ENCODE results near the gene GPATCH8.

The GPATCH8 gene

DNA sequence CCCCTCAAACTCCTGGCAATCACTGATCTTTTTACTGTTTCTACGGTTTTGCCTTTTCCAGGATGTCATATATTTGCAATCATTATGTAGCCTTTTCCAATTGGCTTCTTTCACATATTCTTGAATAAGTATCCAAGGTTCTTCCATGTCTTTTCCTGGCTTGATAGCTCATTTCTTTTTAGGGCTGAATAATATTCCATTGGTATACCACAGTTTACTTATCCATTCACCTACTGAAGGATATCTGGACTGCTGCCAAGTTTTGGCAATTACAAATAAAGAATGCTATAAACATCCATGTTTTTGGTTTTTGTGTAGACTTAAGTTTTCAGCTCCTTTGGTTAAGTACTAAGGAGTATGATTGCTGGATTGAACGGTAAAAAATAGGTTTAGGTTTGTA is 16.0 kb downstream of the GPATCH8 start:
- no peak overlapping the region for H3K4me3 ChIP-seq (ENCODE audit: low read depth, low read length)
- H3K27ac ChIP-seq (ENCODE audit: extremely low read depth, low read depth, low read length), result no peak overlapping the region
- H3K9me3 ChIP-seq (ENCODE audit: control insufficient read depth, insufficient read depth, low read depth, low read length), result no peaks in the 10 kb centered on the region
- TF ChIP-seq MZF1 (tag by site-specific recombination; IDR thresholded peaks at IDR 0.05; ENCODE audit: borderline replicate concordance) (peak; percentile 18; the same call in 1 of the 2 replicates), ZNF146 (tag by site-specific recombination; IDR thresholded peaks at IDR 0.05) (peak; percentile 96), ZNF600 (tag by site-specific recombination; IDR thresholded peaks at IDR 0.05) (no peak), ZSCAN30 (tag by site-specific recombination; IDR thresholded peaks at IDR 0.05) (0 out of 2 replicates have a peak, but pooled peaks have one; percentile 22), MYNN (tag by site-specific recombination; IDR thresholded peaks at IDR 0.05; ENCODE audit: borderline replicate concordance) (no peak)
- TF ChIP-seq, protein P1, sequence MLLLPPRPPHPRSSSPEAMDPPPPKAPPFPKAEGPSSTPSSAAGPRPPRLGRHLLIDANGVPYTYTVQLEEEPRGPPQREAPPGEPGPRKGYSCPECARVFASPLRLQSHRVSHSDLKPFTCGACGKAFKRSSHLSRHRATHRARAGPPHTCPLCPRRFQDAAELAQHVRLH (tag by site-specific recombination; IDR thresholded peaks at IDR 0.05), result 0 out of 2 replicates have a peak, but pooled peaks have one; percentile 29
- TF ChIP-seq, protein P2, sequence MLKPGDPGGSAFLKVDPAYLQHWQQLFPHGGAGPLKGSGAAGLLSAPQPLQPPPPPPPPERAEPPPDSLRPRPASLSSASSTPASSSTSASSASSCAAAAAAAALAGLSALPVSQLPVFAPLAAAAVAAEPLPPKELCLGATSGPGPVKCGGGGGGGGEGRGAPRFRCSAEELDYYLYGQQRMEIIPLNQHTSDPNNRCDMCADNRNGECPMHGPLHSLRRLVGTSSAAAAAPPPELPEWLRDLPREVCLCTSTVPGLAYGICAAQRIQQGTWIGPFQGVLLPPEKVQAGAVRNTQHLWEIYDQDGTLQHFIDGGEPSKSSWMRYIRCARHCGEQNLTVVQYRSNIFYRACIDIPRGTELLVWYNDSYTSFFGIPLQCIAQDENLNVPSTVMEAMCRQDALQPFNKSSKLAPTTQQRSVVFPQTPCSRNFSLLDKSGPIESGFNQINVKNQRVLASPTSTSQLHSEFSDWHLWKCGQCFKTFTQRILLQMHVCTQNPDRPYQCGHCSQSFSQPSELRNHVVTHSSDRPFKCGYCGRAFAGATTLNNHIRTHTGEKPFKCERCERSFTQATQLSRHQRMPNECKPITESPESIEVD (tag by site-specific recombination; IDR thresholded peaks at IDR 0.05), result peak; percentile 26; the same call in 1 of the 2 replicates
- H3K4me1 ChIP-seq (ENCODE audit: control insufficient read depth, insufficient read depth, low read length), result no peaks in the 10 kb centered on the region
- peaks cover 11 to 20% of the 10 kb centered on the region in 2 experiments; a peak in 2 of 3 replicates for H3K36me3 ChIP-seq (ENCODE audit: control insufficient read depth in 2 of 2, insufficient read depth in 1 of 2, low read length in 2 of 2)
- ChIA-PET CTCF (interaction anchor here (0.6 to 0.7 kb wide), 3 partner anchors 84 to 346 kb away, joined by 3 to 5 read pairs (median 3); no protein-coding TSS in a partner anchor), POLR2A (no interaction called here)

DNA sequence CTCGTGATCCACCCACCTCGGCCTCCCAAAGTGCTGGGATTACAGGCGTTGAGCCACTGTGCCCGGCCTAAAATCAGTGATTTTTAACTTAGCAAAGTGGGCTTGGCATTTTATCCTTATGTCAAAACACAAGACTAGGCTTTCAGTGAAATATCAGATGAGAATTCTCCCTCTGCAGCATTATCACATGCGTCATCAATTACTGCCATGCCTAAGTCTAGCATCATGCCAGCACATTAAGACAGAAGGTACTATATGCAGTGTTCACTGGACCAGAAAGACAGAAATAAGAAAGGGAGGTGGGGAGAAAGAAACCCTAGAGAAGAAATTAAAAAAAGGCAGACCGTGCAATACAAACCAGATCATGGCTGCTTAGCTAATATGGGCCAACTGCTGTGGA is 29.8 kb downstream of the GPATCH8 start:
- Histone ChIP-seq H3K27ac (ENCODE audit: extremely low read depth, low read depth, low read length) (no peak overlapping the region), H3K36me3 (ENCODE audit: control insufficient read depth in 2 of 2, insufficient read depth in 1 of 2, low read length in 2 of 2) (peaks cover 7% of the 10 kb centered on the region in 2 experiments), H3K4me3 (ENCODE audit: low read depth, low read length) (no peak overlapping the region), H3K9me3 (ENCODE audit: control insufficient read depth, insufficient read depth, low read depth, low read length) (no peaks in the 10 kb centered on the region), H3K4me1 (ENCODE audit: control insufficient read depth, insufficient read depth, low read length) (peaks cover 5% of the 10 kb centered on the region)
- CTCF ChIA-PET, result interaction anchor here (0.6 kb wide), 2 partner anchors 13 to 16 kb away, joined by 3 read pairs; no protein-coding TSS in a partner anchor
- POLR2A ChIA-PET, result interaction anchor here (1.3 kb wide), 1 partner anchor 12 kb away, joined by 3 read pairs; no protein-coding TSS in a partner anchor
- no peak for TF ChIP-seq GLI4 (tag by site-specific recombination; IDR thresholded peaks at IDR 0.05)
- TF ChIP-seq, protein P3, sequence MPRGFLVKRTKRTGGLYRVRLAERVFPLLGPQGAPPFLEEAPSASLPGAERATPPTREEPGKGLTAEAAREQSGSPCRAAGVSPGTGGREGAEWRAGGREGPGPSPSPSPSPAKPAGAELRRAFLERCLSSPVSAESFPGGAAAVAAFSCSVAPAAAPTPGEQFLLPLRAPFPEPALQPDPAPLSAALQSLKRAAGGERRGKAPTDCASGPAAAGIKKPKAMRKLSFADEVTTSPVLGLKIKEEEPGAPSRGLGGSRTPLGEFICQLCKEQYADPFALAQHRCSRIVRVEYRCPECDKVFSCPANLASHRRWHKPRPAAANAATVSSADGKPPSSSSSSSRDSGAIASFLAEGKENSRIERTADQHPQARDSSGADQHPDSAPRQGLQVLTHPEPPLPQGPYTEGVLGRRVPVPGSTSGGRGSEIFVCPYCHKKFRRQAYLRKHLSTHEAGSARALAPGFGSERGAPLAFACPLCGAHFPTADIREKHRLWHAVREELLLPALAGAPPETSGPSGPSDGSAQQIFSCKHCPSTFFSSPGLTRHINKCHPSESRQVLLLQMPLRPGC (tag by site-specific recombination; IDR thresholded peaks at IDR 0.05), result 0 out of 2 replicates have a peak, but pooled peaks have one; percentile 20

DNA sequence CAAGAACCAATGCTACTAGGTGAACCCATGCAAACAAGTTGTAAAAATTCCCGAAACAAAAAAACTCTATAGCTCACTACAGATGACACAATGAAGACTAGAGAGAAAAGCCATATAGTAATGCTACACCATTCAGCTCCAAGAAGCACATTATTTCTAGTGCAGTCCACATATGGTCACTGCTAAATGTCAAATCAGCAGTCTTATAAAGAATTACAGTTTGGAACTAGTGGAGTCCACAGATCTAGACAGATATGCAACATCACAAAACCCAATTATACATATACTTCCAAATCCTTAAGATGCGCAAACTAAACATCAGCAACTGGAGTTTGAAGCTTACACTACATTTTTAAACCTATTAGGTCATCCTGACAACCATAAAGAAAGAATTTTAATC is 33.5 kb downstream of the GPATCH8 start:
- no peak overlapping the region for H3K27ac ChIP-seq (ENCODE audit: extremely low read depth, low read depth, low read length)

DNA sequence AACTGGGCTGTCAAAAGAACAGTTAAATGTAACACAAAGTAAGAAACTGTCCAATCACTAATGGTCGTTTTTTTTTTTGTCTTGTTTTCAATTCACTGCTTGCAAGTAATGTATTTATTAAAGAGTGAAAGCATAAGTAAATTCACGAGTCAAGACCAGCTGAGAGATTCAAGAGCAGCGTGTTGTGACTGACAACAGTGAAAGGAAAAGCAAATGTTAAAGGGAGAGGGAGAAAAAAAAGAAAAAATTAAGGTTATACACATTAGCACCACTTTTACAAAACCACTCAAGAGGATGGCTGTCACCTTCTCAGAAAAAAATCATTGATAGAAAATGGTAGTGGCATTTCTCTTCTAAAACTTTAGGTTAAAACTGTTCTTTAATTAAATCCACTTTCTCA is 36.1 kb downstream of the GPATCH8 start:
- H3K4me3 ChIP-seq (ENCODE audit: low read depth, low read length), result no peak overlapping the region
- TF ChIP-seq, protein P2 (tag by site-specific recombination; IDR thresholded peaks at IDR 0.05), result peak; percentile 64
- no peak for TF ChIP-seq HOXC10 (CRISPR knock-in tag; IDR thresholded peaks at IDR 0.05)
- peak; percentile 34; the same call in 1 of the 2 replicates for TF ChIP-seq FEZF1 (tag by site-specific recombination; IDR thresholded peaks at IDR 0.05)
- peak; percentile 96 for TF ChIP-seq PRDM1 (tag by site-specific recombination; IDR thresholded peaks at IDR 0.05)
- peaks cover 8 to 13% of the 10 kb centered on the region in 2 experiments for H3K36me3 ChIP-seq (ENCODE audit: control insufficient read depth in 2 of 2, insufficient read depth in 1 of 2, low read length in 2 of 2)
- CTCF ChIA-PET, result interaction anchor here (1.0 kb wide), 1 partner anchor 257 kb away, joined by 3 read pairs; no protein-coding TSS in a partner anchor
- H3K4me1 ChIP-seq (ENCODE audit: control insufficient read depth, insufficient read depth, low read length), result peaks cover 29% of the 10 kb centered on the region
- POLR2A ChIA-PET, result no interaction called here
- no peaks in the 10 kb centered on the region for H3K9me3 ChIP-seq (ENCODE audit: control insufficient read depth, insufficient read depth, low read depth, low read length)
- H3K27ac ChIP-seq (ENCODE audit: extremely low read depth, low read depth, low read length), result no peak overlapping the region

More for the DNA sequence above, 33.5 kb downstream of the GPATCH8 start:
- Histone ChIP-seq H3K4me3 (ENCODE audit: low read depth, low read length) (no peak overlapping the region), H3K9me3 (ENCODE audit: control insufficient read depth, insufficient read depth, low read depth, low read length) (no peaks in the 10 kb centered on the region), H3K36me3 (ENCODE audit: control insufficient read depth in 2 of 2, insufficient read depth in 1 of 2, low read length in 2 of 2) (peaks cover 7 to 10% of the 10 kb centered on the region in 2 experiments), H3K4me1 (ENCODE audit: control insufficient read depth, insufficient read depth, low read length) (peaks cover 29% of the 10 kb centered on the region)
- ChIA-PET POLR2A (interaction anchor here (1.1 to 1.4 kb wide), 2 partner anchors 16 to 34 kb away, joined by 4 read pairs; no protein-coding TSS in a partner anchor), CTCF (interaction anchor here (0.7 to 1.5 kb wide), 7 partner anchors 9 to 526 kb away, joined by 3 to 5 read pairs (median 3); no protein-coding TSS in a partner anchor)
- TF ChIP-seq ZNF211 (tag by site-specific recombination; IDR thresholded peaks at IDR 0.05; ENCODE audit: low read depth) (no peak), ZNF24 (tag by site-specific recombination; IDR thresholded peaks at IDR 0.05) (no peak), ZNF37A (tag by site-specific recombination; IDR thresholded peaks at IDR 0.05) (no peak)
